ENCODE results near the gene MIDN.

MIDN gene

DNA sequence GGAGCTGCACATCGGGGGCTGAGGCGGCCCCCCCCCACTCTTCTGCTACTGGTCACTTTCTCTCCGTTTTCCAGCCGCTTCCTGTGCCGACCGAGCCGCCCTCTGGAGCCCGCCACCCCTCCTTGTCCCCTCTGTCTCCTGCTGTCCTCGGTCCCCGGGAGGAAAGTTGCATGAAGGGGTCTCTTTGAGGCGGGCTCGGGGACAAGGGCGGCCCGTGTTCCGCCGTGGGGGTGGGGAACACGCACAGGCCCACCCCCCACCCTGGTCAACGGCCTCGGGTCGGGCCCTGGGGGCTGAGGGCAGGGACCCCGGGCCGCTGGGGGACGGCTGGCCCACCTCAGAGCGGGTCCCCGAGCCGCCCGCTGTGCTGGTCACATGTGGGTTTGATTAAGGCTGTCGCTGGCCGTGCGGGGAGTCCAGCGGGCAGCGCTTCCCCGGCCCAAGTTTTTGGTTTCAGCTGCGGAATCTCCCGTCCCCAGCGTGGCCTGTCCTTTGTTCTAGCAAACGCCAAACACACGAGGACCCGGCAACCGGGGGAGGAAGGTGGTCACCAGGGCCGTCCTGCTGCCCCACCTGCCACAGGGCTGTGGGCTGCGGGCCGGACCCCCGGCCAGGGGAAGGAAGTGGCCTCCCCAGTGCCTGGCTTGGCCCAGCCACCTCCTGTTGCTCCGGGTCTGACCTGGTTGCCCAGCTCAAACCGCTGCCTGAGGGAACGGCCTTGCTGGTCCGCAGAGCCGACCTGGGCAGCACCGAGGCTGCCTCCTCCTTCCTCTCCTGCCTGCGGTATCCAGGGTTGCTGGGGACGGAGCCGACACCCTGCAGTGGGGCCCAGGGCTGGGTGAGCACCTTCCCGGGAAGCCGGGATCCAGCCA is 39.2 kb downstream of the MIDN start:
- H3K4me3 ChIP-seq (ENCODE audit: low read length, poor library complexity, severe bottlenecking), result no peak overlapping the region

DNA sequence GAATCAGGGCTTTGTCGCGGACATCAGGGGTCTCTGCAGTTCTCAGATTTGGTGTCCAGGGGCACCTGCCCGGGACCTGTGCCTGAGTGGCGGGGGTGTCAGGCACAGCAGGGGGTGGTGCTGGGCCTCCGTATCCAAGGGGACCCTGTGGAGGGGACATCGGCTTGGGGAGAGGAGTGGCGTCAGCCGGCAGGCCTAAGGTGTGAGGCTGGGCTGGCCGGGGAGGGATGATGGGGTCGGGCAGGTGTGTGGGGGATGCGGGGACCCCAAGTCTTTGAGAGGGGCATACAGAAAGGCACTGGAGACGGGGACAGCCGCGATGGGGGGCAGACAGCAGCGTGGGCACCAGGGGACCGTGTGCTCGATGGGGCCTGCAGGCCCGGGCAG is 39.8 kb downstream of the MIDN start:
- Histone ChIP-seq H3K4me2 (ENCODE audit: low read depth, low read length, poor library complexity, severe bottlenecking) (no peak overlapping the region), H3K36me3 (ENCODE audit: insufficient read depth, low read length) (no peaks in the 10 kb centered on the region), H3K4me1 (ENCODE audit: insufficient read depth, low read length, poor library complexity, severe bottlenecking) (no peaks in the 10 kb centered on the region), H3F3A (ENCODE audit: low read depth) (no peaks in the 10 kb centered on the region), H3K9ac (ENCODE audit: low read depth, low read length, poor library complexity, severe bottlenecking) (no peak overlapping the region), H3K27me3 (ENCODE audit: insufficient read depth, low read length, poor library complexity, severe bottlenecking) (no peaks in the 10 kb centered on the region), H3K79me2 (ENCODE audit: insufficient read depth, low read length) (no peaks in the 10 kb centered on the region), H3K4me3 (ENCODE audit: low read length, poor library complexity, severe bottlenecking) (no peak overlapping the region), H4K20me1 (ENCODE audit: insufficient read depth, low read length, poor library complexity, severe bottlenecking) (no peaks in the 10 kb centered on the region), H3K9me3 (ENCODE audit: insufficient read depth, low read depth, low read length) (no peaks in the 10 kb centered on the region), H2AFZ (ENCODE audit: low read length) (no peak overlapping the region), H3K9me2 (replicated peaks; ENCODE audit: low read depth, low read length) (no peaks in the 10 kb centered on the region)
- TF ChIP-seq, protein P1, sequence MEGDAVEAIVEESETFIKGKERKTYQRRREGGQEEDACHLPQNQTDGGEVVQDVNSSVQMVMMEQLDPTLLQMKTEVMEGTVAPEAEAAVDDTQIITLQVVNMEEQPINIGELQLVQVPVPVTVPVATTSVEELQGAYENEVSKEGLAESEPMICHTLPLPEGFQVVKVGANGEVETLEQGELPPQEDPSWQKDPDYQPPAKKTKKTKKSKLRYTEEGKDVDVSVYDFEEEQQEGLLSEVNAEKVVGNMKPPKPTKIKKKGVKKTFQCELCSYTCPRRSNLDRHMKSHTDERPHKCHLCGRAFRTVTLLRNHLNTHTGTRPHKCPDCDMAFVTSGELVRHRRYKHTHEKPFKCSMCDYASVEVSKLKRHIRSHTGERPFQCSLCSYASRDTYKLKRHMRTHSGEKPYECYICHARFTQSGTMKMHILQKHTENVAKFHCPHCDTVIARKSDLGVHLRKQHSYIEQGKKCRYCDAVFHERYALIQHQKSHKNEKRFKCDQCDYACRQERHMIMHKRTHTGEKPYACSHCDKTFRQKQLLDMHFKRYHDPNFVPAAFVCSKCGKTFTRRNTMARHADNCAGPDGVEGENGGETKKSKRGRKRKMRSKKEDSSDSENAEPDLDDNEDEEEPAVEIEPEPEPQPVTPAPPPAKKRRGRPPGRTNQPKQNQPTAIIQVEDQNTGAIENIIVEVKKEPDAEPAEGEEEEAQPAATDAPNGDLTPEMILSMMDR (conservative IDR thresholded peaks at IDR 0.05; ENCODE audit: low read length), result no peak
- TF ChIP-seq EZH2phosphoT487 (IDR thresholded peaks at IDR 0.05; ENCODE audit: borderline replicate concordance), result no peak

More for the DNA sequence above, 39.2 kb downstream of the MIDN start:
- Histone ChIP-seq H3K27me3 (ENCODE audit: insufficient read depth, low read length, poor library complexity, severe bottlenecking) (no peaks in the 10 kb centered on the region), H2AFZ (ENCODE audit: low read length) (no peak overlapping the region), H3K4me2 (ENCODE audit: low read depth, low read length, poor library complexity, severe bottlenecking) (no peak overlapping the region), H3K9me2 (replicated peaks; ENCODE audit: low read depth, low read length) (no peaks in the 10 kb centered on the region), H3K4me1 (ENCODE audit: insufficient read depth, low read length, poor library complexity, severe bottlenecking) (no peaks in the 10 kb centered on the region), H4K20me1 (ENCODE audit: insufficient read depth, low read length, poor library complexity, severe bottlenecking) (no peaks in the 10 kb centered on the region), H3K79me2 (ENCODE audit: insufficient read depth, low read length) (no peaks in the 10 kb centered on the region), H3K9ac (ENCODE audit: low read depth, low read length, poor library complexity, severe bottlenecking) (no peak overlapping the region), H3K36me3 (ENCODE audit: insufficient read depth, low read length) (no peaks in the 10 kb centered on the region), H3F3A (ENCODE audit: low read depth) (no peaks in the 10 kb centered on the region), H3K9me3 (ENCODE audit: insufficient read depth, low read depth, low read length) (no peaks in the 10 kb centered on the region)
- no peak for TF ChIP-seq EZH2phosphoT487 (IDR thresholded peaks at IDR 0.05; ENCODE audit: borderline replicate concordance)
- TF ChIP-seq, protein P1 (conservative IDR thresholded peaks at IDR 0.05; ENCODE audit: low read length), result no peak

DNA sequence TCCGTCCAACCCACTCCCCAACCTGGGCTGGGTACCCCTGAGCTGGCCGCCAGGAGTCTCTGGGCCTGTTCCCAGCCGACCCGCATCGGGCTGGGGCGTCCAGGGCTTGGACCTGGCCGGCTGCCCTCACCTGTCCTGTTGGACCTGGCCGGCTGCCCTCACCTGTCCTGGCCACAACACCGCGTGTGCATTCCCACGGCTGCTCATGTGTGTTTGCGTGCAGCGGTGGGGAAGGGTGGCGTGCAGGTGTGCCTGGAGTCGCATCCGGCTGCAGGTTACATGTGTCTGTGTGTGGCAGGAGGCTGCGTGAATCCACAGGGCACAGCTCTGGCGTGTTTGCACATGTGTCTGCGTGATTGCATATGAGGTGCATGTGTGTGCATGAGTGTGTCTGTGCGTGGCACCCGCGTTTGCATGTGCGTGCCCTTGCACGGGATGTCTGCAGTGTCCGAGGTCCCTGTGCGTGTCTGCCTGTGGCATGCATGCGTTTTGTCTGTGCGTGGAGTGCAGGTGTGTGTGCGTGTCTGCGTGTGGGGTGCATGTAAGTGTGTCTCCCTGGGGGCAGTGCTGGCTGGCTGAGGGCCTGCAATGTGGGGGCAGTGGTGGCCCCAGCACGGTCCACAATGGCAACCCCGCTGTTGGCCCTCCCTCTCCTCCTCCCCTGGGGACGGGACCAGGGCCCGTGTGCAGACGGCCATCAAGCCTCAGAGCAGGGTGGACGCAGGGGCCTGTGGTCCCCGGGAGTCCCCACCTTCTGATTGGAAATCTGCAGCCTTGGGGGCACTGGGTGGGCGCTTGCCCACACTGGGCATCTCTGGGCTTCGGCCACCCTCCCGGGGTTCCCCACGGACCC is 40.7 kb downstream of the MIDN start:
- Histone ChIP-seq H2AFZ (ENCODE audit: low read length) (no peak overlapping the region), H3K4me2 (ENCODE audit: low read depth, low read length, poor library complexity, severe bottlenecking) (no peak overlapping the region), H3K9ac (ENCODE audit: low read depth, low read length, poor library complexity, severe bottlenecking) (no peak overlapping the region), H3K4me3 (ENCODE audit: low read length, poor library complexity, severe bottlenecking) (no peak overlapping the region), H3F3A (ENCODE audit: low read depth) (no peaks in the 10 kb centered on the region), H3K9me3 (ENCODE audit: insufficient read depth, low read depth, low read length) (no peaks in the 10 kb centered on the region), H3K36me3 (ENCODE audit: insufficient read depth, low read length) (no peaks in the 10 kb centered on the region), H3K9me2 (replicated peaks; ENCODE audit: low read depth, low read length) (no peaks in the 10 kb centered on the region), H3K27me3 (ENCODE audit: insufficient read depth, low read length, poor library complexity, severe bottlenecking) (no peaks in the 10 kb centered on the region), H3K79me2 (ENCODE audit: insufficient read depth, low read length) (no peaks in the 10 kb centered on the region), H4K20me1 (ENCODE audit: insufficient read depth, low read length, poor library complexity, severe bottlenecking) (no peaks in the 10 kb centered on the region), H3K4me1 (ENCODE audit: insufficient read depth, low read length, poor library complexity, severe bottlenecking) (no peaks in the 10 kb centered on the region)
- no peak for TF ChIP-seq EZH2phosphoT487 (IDR thresholded peaks at IDR 0.05; ENCODE audit: borderline replicate concordance)
- TF ChIP-seq, protein P1 (conservative IDR thresholded peaks at IDR 0.05; ENCODE audit: low read length), result no peak

Data from Loucy (cell line).